ENCODE results near the gene SMIM17. TPM values are rescaled to one million over a fixed set of nuclear protein-coding genes. Genes with fewer than 3 reads are reported as not detected.

Gene SMIM17
- total RNA-seq, 2 experiments from 2014 or later = not detected

DNA sequence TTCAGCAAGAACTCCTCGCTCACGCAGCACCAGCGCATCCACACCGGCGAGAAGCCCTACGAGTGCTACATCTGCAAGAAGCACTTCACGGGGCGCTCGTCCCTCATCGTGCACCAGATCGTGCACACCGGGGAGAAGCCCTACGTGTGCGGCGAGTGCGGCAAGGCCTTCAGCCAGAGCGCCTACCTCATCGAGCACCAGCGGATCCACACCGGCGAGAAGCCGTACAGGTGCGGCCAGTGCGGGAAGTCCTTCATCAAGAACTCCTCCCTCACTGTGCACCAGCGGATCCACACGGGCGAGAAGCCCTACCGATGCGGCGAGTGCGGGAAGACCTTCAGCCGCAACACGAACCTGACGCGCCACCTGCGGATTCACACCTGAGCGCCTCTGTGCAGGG, 20.6 kb upstream of the SMIM17 start:
- CTCF ChIA-PET = no interaction called here
- peaks cover 63% of the 10 kb centered on the region for H3K36me3 Mint-ChIP-seq
- no peaks in the 10 kb centered on the region for H3K4me1 Mint-ChIP-seq
- H3K27ac Mint-ChIP-seq = no peak overlapping the region
- peaks cover 38% of the 10 kb centered on the region for H3K9me3 Mint-ChIP-seq (ENCODE audit: low read depth)
- ATAC-seq (no peak), DNase-seq (no peak)
- H3K4me3 Mint-ChIP-seq = no peak overlapping the region
- H3K27me3 Mint-ChIP-seq = no peaks in the 10 kb centered on the region

DNA sequence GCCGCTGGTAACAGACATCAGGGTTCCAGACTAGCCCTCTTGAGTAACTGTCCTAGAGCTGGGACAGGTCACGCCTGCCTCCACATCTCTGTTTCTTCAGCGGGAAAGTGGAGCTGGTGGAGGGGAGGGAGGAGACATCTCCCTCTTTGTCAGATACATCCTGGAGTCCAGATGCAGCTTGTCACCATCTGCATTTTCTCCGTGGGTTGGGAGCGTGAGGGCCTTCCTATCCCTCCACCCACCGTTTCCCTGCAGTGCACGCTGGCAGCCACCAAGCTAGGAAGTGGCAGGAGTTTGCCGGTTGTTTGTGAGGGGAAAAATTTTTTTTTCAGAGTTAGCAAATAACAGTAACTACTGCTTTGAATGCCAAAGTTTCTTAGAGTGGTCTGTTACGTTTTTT, 20.0 kb upstream of the SMIM17 start:
- DNase-seq (no peak), ATAC-seq (no peak)
- peaks cover 39% of the 10 kb centered on the region for H3K9me3 Mint-ChIP-seq (ENCODE audit: low read depth)
- no peaks in the 10 kb centered on the region for H3K27me3 Mint-ChIP-seq
- peaks cover 57% of the 10 kb centered on the region for H3K36me3 Mint-ChIP-seq
- CTCF ChIA-PET = no interaction called here
- no peak overlapping the region for H3K4me3 Mint-ChIP-seq
- no peak overlapping the region for H3K27ac Mint-ChIP-seq
- H3K4me1 Mint-ChIP-seq = no peaks in the 10 kb centered on the region

DNA sequence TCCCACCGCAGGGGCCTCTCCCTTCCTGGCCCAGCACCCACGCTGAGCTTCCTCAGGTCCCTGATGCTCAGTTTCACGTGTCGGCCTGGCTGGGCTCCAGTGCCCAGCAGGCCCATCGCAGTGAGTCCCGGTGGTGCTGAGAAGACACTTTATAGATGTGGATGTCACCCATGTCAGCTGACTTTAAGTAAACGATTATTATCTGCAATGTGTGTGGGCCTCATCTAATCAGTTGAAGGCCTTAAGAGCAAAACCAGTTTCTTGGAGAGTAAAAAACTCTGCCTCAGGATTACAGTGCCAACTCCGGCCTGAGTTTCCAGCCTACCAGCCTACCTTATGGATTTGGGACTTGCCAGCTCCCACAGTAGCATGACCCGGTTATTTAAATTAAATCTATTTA, 17.3 kb upstream of the SMIM17 start:
- Mint-ChIP-seq H3K4me1 (no peaks in the 10 kb centered on the region), H3K9me3 (ENCODE audit: low read depth) (peaks cover 39% of the 10 kb centered on the region), H3K4me3 (no peak overlapping the region), H3K27ac (no peak overlapping the region), H3K27me3 (no peaks in the 10 kb centered on the region), H3K36me3 (peaks cover 38% of the 10 kb centered on the region)
- ATAC-seq (no peak), DNase-seq (no peak)
- CTCF ChIA-PET = no interaction called here

DNA sequence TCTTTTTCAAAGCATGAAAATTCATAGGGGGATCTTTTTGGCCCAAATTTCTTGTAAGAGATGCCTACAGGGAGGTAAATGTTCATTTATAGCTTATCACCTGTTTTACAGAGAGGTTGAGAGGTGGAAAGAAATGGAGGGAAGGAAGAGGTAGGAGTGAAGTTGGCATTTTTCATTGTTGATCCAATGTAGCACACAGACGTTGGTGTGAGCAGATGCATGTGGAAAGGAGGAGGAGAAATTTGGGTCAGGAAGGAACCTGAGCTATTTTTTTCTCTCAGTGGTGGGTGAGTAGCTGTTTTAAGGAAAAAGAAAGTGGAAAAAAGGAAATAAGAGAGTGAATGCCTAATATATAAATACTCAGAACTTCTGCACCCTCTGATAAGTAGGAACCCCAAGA, 9.9 kb upstream of the SMIM17 start:
- Mint-ChIP-seq H3K36me3 (no peaks in the 10 kb centered on the region), H3K27ac (no peak overlapping the region), H3K4me1 (no peaks in the 10 kb centered on the region), H3K9me3 (ENCODE audit: low read depth) (peaks cover 31% of the 10 kb centered on the region), H3K27me3 (no peaks in the 10 kb centered on the region), H3K4me3 (no peak overlapping the region)
- CTCF ChIA-PET = no interaction called here
- DNase-seq = no peak
- ATAC-seq = no peak

DNA sequence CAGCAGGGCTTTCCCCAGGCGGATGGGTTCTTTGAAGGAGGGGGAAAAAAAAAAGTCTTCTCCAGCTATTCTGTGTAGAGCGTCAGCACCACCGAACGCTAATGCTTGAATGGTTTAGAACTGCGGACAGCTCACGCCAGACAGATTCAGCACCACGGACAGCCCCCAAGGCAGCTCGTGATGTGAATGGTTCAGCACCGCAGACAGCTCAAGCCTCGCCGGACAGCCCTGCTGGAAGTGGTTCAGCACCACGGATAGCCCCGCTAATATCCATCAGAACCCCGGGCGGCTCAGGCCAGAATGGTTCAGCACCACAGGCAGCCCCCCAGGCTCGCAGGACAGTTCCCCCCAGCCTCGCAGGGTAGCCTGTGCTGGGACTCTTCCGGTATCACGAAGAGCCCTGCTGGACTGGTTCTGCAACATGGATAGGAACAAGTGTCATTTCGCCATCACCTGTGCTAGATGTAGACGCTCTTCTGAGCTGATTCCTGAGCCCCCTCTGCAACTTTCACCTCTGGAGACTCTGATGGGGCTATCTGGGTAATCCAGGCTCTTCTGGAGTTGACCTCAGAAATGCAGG, 4.9 kb upstream of the SMIM17 start:
- Mint-ChIP-seq H3K27ac (no peak overlapping the region), H3K27me3 (no peaks in the 10 kb centered on the region), H3K9me3 (ENCODE audit: low read depth) (peaks cover 29% of the 10 kb centered on the region), H3K36me3 (peaks cover 5% of the 10 kb centered on the region), H3K4me1 (no peaks in the 10 kb centered on the region), H3K4me3 (no peak overlapping the region)
- DNase-seq = peak; percentile 75
- peak; percentile 66 for ATAC-seq
- CTCF ChIA-PET = no interaction called here

DNA sequence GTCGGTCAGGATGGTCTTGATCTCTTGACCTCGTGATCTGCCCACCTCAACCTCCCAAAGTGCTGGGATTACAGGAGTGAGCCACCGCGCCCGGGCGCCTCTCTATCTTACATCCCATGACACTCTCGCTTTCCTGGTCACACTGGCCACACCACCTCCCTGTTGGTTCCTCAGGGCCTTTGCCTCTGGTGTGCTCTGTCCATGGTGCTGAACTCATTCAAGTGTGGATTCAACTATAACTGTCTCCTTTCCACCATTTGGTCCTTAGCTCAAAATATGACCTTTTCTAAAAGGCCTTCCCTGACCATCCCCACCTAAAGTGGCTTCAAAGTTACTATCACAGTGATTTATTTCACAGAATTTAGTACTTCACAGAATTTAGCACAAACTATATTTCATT, 3.7 kb upstream of the SMIM17 start:
- Mint-ChIP-seq H3K27me3 (no peaks in the 10 kb centered on the region), H3K27ac (no peak overlapping the region), H3K9me3 (ENCODE audit: low read depth) (peaks cover 28% of the 10 kb centered on the region), H3K4me1 (no peaks in the 10 kb centered on the region), H3K36me3 (peaks cover 5% of the 10 kb centered on the region), H3K4me3 (no peak overlapping the region)
- CTCF ChIA-PET = no interaction called here
- no peak for DNase-seq
- ATAC-seq = no peak

DNA sequence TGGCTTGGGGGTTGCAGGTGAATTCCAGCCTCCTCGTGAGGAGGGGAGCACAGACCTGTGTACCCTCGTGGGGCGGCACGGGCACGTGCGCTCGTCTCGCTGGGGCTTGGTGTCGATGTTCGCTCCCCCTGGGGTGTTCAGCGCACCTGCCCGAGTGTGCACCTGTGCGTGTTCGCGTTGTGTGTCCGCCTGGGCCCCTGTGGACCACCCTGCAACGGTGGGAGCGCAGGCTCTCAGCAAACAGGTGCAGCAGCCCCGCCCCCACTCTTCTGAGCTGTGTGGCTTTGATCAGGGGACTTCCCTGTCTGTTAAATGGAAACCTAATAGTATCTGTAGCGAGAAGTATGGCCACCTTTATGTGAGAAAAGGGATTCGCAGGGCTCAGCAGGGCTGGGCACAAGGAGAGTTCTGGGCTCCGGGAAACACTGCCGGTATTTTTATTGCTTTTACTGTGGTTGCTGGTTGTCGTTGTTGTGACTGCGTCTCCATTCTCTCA, 549 bp downstream of the SMIM17 start:
- Mint-ChIP-seq H3K36me3 (peaks cover 8% of the 10 kb centered on the region), H3K4me3 (no peak overlapping the region), H3K4me1 (no peaks in the 10 kb centered on the region), H3K9me3 (ENCODE audit: low read depth) (peaks cover 34% of the 10 kb centered on the region), H3K27me3 (no peaks in the 10 kb centered on the region), H3K27ac (no peak overlapping the region)
- CTCF ChIA-PET = no interaction called here
- ATAC-seq (no peak), DNase-seq (no peak)

DNA sequence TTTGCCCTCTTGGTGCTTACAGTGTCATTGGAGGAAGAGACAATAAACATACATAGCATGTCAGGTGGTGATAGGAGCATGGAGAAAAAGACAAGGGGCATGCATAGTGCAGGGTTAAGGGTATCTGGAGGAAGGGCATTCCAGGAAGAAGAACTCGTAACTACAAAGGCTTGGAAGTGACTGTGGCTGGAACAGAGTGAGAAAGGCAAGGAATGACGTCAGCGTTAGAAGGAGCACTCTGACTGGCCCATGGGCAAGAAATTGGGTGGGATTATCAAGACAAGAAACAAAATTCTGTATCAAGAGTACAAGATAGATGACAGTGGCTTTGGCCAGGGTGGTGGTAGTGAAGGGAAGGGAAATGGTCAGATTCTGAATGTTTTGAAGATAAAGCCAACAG, 11.2 kb downstream of the SMIM17 start:
- H3K9me3 Mint-ChIP-seq (ENCODE audit: low read depth) = peaks cover 33% of the 10 kb centered on the region
- CTCF ChIA-PET = no interaction called here
- H3K27ac Mint-ChIP-seq = no peak overlapping the region
- H3K4me1 Mint-ChIP-seq = no peaks in the 10 kb centered on the region
- H3K4me3 Mint-ChIP-seq = no peak overlapping the region
- DNase-seq = no peak
- ATAC-seq = no peak
- peaks cover 3% of the 10 kb centered on the region for H3K36me3 Mint-ChIP-seq
- H3K27me3 Mint-ChIP-seq = no peaks in the 10 kb centered on the region

DNA sequence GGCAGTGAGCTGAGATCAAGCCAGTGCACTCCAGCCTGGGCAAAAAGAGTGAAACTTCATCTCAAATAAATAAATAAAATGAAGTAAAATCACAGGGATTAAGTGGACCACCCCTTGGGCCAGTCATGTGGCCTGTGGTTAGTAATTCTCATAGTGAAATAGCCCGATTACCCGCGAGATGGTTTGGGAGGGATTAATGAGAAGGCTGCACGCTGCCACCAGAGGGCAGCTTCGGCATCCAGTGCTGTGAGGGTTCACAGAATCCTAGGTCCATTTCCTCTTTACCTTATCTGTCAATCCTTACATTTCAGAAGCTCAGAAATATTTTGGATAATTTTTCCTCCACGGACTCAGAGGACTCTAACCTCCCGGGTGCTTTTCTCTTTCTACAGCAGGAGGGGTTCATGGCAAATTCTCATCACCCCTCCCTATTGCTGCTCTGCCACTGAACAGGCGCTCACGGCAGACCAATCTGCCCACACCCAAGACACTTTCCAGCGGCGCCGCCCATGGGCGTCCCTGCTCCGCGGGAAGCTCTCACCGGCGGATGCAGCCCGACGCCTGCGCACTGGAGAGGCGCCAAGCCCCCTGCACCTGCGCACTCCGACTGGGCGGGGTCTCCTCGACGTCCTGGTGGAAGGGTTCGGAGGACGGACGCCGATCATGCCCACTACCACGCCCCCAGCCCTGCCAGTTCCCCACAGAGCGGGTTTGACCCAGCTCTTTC, 17.6 kb downstream of the SMIM17 start:
- CTCF ChIA-PET = no interaction called here
- H3K36me3 Mint-ChIP-seq = peaks cover 21% of the 10 kb centered on the region
- no peak overlapping the region for H3K27ac Mint-ChIP-seq
- DNase-seq (no peak), ATAC-seq (no peak)
- no peaks in the 10 kb centered on the region for H3K4me1 Mint-ChIP-seq
- no peaks in the 10 kb centered on the region for H3K27me3 Mint-ChIP-seq
- peaks cover 18% of the 10 kb centered on the region for H3K9me3 Mint-ChIP-seq (ENCODE audit: low read depth)
- no peak overlapping the region for H3K4me3 Mint-ChIP-seq

DNA sequence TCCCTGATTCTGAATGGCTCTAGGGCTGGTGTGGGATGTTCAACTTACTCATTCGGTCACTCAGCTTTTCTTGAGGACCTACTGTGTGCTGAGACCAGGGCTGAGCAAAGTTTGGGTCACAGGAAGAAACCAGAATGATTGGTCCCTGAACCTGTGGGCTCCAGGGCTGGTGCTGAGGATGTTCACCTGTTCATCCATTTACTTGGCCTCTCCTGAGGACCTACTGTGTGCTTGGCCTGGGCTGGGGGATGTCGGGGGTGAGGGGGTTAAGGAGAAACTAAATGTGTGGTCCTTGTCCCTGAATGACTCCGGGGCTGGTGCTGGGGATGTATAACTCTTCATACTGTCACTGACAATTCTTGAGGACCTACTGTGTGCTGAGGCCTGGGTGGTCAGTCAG, 18.3 kb downstream of the SMIM17 start:
- Mint-ChIP-seq H3K4me3 (no peak overlapping the region), H3K27ac (no peak overlapping the region), H3K4me1 (no peaks in the 10 kb centered on the region), H3K36me3 (peaks cover 22% of the 10 kb centered on the region), H3K27me3 (no peaks in the 10 kb centered on the region), H3K9me3 (ENCODE audit: low read depth) (peaks cover 16% of the 10 kb centered on the region)
- ATAC-seq = no peak
- DNase-seq = no peak
- CTCF ChIA-PET = no interaction called here

DNA sequence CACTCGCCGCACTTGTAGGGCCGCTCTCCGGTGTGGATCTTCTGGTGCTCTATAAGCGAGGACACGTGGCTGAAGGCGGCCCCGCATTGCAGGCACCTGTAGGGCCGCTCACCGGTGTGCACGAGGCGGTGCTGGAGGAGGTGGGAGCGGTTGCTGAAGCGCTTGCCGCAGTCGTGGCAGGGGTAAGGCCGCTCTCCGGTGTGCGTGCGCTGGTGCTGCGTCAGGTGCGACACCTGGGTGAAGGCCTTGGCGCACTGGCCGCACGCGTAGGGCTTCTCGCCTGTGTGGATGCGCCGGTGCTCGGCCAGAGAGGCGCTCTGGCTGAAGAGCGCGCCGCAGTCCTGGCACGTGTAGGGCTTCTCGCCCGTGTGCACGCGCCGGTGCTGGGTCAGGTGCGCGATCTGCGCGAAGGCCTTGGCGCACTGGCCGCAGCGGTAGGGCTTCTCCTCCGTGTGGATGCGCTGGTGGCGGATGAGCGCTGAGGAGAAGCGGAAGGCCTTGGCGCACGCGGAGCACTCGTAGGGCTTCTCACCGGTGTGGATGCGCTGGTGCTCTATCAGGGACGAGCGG, 21.1 kb downstream of the SMIM17 start:
- H3K27ac Mint-ChIP-seq = no peak overlapping the region
- no peak overlapping the region for H3K4me3 Mint-ChIP-seq
- CTCF ChIA-PET = no interaction called here
- peaks cover 26% of the 10 kb centered on the region for H3K36me3 Mint-ChIP-seq
- DNase-seq = no peak
- no peak for ATAC-seq
- no peaks in the 10 kb centered on the region for H3K27me3 Mint-ChIP-seq
- no peaks in the 10 kb centered on the region for H3K4me1 Mint-ChIP-seq
- H3K9me3 Mint-ChIP-seq (ENCODE audit: low read depth) = peaks cover 21% of the 10 kb centered on the region

DNA sequence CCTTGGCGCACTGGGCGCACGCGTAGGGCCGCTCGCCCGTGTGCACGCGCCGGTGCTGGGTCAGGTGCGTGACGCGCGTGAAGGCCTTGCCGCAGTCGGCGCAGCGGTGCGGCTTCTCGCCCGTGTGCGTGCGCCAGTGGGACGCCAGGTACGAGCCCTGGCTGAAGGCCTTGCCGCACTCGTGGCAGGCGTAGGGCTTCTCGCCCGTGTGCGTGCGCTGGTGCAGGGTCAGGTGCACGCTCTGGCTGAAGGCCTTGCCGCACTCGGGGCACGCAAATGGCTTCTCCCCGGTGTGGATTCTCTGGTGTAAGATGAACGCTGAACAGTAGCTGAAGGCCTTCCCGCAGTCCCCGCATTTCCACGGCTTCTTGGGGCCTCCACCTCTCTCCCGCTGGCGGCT, 21.6 kb downstream of the SMIM17 start:
- ATAC-seq (no peak), DNase-seq (no peak)
- Mint-ChIP-seq H3K9me3 (ENCODE audit: low read depth) (peaks cover 19% of the 10 kb centered on the region), H3K4me3 (no peak overlapping the region), H3K4me1 (no peaks in the 10 kb centered on the region), H3K36me3 (peaks cover 26% of the 10 kb centered on the region), H3K27me3 (no peaks in the 10 kb centered on the region), H3K27ac (no peak overlapping the region)
- CTCF ChIA-PET = no interaction called here

DNA sequence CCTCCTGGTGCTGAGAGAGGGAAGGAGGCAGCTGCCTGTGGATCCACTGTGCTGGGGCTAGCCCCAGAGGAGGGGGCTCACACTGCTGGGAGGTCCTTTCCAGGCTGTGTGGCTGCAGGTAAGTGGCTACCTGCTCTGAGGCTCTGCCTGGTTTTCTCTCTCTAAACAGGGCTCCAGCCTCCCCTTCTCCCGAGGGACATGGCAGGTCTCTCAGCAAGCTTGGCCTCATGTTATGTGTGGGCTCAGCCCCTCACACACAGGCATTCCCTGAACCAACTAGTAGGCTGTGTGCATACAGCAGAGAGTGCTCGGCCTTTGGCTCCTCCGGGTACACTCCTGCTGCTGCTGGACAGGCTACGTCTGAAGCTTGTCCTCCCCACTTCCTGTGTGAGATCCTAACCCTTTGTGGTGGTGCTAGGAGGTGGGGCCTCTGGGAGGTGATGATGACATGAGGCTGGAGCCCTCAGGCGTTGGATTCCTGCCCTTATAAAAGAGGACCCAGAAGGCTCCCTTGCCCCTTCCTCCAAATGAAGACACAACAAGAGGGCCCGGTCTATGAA, 24.4 kb downstream of the SMIM17 start:
- peaks cover 11% of the 10 kb centered on the region for H3K4me1 Mint-ChIP-seq
- no peak overlapping the region for H3K27ac Mint-ChIP-seq
- H3K36me3 Mint-ChIP-seq = peaks cover 28% of the 10 kb centered on the region
- no peak for ATAC-seq
- no peak overlapping the region for H3K4me3 Mint-ChIP-seq
- peaks cover 16% of the 10 kb centered on the region for H3K9me3 Mint-ChIP-seq (ENCODE audit: low read depth)
- no peaks in the 10 kb centered on the region for H3K27me3 Mint-ChIP-seq
- DNase-seq = no peak
- CTCF ChIA-PET = no interaction called here

DNA sequence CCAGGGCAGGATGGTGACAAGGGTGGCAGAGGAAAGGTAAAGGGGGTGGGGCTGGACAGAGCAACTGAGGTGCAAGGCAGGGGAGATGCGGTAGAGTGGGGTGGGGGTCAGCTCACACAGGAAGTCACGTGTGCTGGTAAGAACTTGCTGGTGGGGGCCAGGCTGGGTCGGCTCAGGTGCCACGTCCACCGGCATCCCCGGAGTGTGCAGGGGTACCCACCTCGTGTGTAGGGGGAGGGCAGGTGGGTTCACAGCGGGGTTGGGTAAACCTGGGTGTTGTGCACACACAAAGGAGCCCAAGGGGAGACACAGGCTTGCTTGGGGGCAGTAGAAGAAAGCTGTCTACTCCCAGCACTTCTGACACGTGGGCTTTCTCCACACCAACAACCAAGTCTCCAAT, 25.7 kb downstream of the SMIM17 start:
- Mint-ChIP-seq H3K36me3 (peaks cover 25% of the 10 kb centered on the region), H3K4me3 (no peak overlapping the region), H3K27ac (no peak overlapping the region), H3K27me3 (no peaks in the 10 kb centered on the region), H3K4me1 (peaks cover 11% of the 10 kb centered on the region), H3K9me3 (ENCODE audit: low read depth) (peaks cover 15% of the 10 kb centered on the region)
- no peak for ATAC-seq
- CTCF ChIA-PET = no interaction called here
- DNase-seq = no peak

Data from activated CD8-positive, alpha-beta memory T cell treated with anti-CD3 and anti-CD28 coated beads, Interleukin-2, amount 10 ng/mL, durations not matched to agents 7 days and 5 days (primary cell).